Stomach (tissue), 9 donors: Measurements from ENCODE around the gene TNFRSF1A. TPM values are rescaled to one million over a fixed set of nuclear protein-coding genes. Genes with fewer than 3 reads are reported as not detected.

Experiments used
- DNase-seq, 2 donors: peaks; one replicate each; pipeline versions ENCODE4 v3.0.0 to v3.0.0-alpha.2; 2013 to 2019
- H3K27ac ChIP-seq, 5 donors: fragments of 200-600 bp in 4 of 5; sonication (generic) in 4 of 5; one replicate each; pipeline ENCODE4 v1.5.1; 2013 to 2019; ENCODE audit warnings: mild to moderate bottlenecking in 1 of 5, moderate library complexity in 1 of 5
- H3K27me3 ChIP-seq, 3 donors: fragments of 200-600 bp; sonication (generic); one replicate each; pipeline ENCODE4 v1.5.1; 2017 to 2019; ENCODE audit warnings: mixed run types in 1 of 3
- H3K36me3 ChIP-seq, 4 donors: fragments of 200-600 bp; sonication (generic); 1 replicate in 3 of 4; 2 replicates in 1 of 4; pipeline ENCODE4 v1.5.1; 2016 to 2019
- H3K4me1 ChIP-seq, 4 donors: fragments of 200-600 bp; sonication (generic); one replicate each; pipeline ENCODE4 v1.5.1; 2016 to 2019
- H3K4me3 ChIP-seq, 4 donors: fragments of 200-600 bp; sonication (generic) in 3 of 4; one replicate each; pipeline ENCODE4 v1.5.1; 2016 to 2019; ENCODE audit warnings: mild to moderate bottlenecking in 1 of 4
- H3K9me3 ChIP-seq, 4 donors: fragments of 200-600 bp; sonication (generic); one replicate each; pipeline ENCODE4 v1.5.1; 2016 to 2019
- EP300 ChIP-seq: sonication (generic); formaldehyde crosslinking; IDR thresholded peaks from one replicate; pipeline ENCODE4 v1.6.1; 2017; ENCODE audit warnings: antibody characterized with exemption
- POLR2A ChIP-seq, 4 donors: fragments of 450-650 bp; IDR thresholded peaks; one replicate each; pipeline ENCODE4 v1.6.1; 2016; ENCODE audit warnings: antibody characterized with exemption in 4 of 4, control low read depth in 2 of 4, mild to moderate bottlenecking in 1 of 4, moderate library complexity in 1 of 4
- POLR2AphosphoS5 ChIP-seq, 3 donors: sonication (generic); formaldehyde crosslinking; IDR thresholded peaks; one replicate each; pipeline ENCODE4 v1.6.1; 2016; ENCODE audit warnings: antibody characterized with exemption in 3 of 3
- WGBS, 5 donors: extraction: QIAGEN DNeasy Blood & Tissue Kit in 3 of 5; methylation state at CpG; one replicate each; pipeline versions ENCODE4 v1.1.5 to v1.1.7; 2013 to 2018; 5-methylcytosine and 5-hydroxymethylcytosine counted together
- intact Hi-C: fragments of 100-400 bp; cut with DNase I; formaldehyde crosslinking; loops from one replicate; pipeline ENCODE4 v1.15.1; 2023; ENCODE audit warnings: low total_unique reads
- polyA plus RNA-seq, 3 donors: library from polyadenylated mRNA; stranded (reverse); fragments of 200-250 nt; gene quantifications; one replicate each; pipeline ENCODE4 v1.2.3, GENCODE V29; 2013
- total RNA-seq, 5 donors: library from RNA; depleted of rRNA; stranded (reverse); fragments of >200 nt; gene quantifications; one replicate each; pipeline versions ENCODE4 v1.1.0 to v1.2.3, GENCODE V29; 2014 to 2016
- TF ChIP-seq, protein P1 (sequence below), 7 experiments: fragments of 450-650 bp in 4 of 7; fragments of 200-600 bp in 3 of 7; sonication (generic) in 3 of 7; IDR thresholded peaks; one replicate each; pipeline ENCODE4 v1.5.1; 2016 to 2019; ENCODE audit warnings: antibody characterized with exemption in 7 of 7, control low read depth in 2 of 7, mild to moderate bottlenecking in 1 of 7
- donor health status: healthy with polysubstance abuse.
- donor health status: Bipolar disorder and iron deficiency.
- donor health status: healthy.

The TNFRSF1A gene
- total and polyA plus RNA-seq, 8 donors = 35.2 to 432 (median 102) TPM

DNA sequence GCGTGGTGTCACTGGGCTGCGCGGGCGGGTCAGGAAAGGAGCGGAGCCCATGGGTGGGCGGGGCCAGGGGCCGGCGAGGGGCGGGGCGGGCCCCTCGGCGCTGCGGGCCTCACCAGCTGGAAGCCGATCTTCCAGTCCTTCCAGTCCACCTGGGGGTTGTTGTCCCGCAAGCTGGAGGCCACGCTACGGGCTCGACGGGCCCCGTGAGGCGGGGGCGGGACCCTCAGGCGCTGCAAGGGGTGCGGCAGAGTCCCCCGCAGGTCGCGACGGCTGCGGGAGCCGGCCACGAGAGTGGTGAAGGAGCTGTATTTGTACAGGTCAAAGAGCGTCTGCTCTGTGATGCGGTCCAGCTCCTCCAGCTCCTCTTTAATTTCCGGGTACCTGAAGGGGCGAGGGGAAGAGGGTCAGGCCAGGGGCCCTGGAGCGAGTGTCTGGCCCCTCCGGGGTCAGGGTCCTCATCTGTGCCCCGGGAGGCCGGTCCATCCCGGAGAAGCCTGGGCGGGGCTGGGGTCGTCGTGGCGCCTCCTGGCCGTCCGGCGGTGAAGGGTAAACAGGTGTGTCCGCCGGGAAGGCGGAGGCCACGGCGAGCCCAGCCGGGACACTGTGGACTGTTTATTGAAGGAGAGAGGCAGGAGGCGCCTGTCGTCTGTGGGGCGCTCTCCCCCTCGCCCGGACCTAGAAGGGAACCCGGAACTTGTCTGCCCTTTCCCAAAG, 21.6 kb upstream of the TNFRSF1A start:
- Histone ChIP-seq H3K4me3 (peak overlapping the region; percentile 44 to 59 (median 56)), H3K36me3 (peaks cover 0 to 20% (median 10%) of the 10 kb centered on the region in 4 donors), H3K9me3 (no peaks in the 10 kb centered on the region), H3K27ac (peak overlapping the region; percentile 90 to 98 (median 94)), H3K27me3 (no peaks in the 10 kb centered on the region), H3K4me1 (peaks cover 24 to 61% (median 45%) of the 10 kb centered on the region in 4 donors)
- WGBS, 5 donors = 1 to 6% (median 2%) methylated on average over 25 to 59 of the region's 59 CpGs
- TF ChIP-seq POLR2A (IDR thresholded peaks at IDR 0.05) = no peak
- TF ChIP-seq POLR2AphosphoS5 (IDR thresholded peaks at IDR 0.05) = peak; percentile 14 to 74 (median 66)
- TF ChIP-seq, protein P1, sequence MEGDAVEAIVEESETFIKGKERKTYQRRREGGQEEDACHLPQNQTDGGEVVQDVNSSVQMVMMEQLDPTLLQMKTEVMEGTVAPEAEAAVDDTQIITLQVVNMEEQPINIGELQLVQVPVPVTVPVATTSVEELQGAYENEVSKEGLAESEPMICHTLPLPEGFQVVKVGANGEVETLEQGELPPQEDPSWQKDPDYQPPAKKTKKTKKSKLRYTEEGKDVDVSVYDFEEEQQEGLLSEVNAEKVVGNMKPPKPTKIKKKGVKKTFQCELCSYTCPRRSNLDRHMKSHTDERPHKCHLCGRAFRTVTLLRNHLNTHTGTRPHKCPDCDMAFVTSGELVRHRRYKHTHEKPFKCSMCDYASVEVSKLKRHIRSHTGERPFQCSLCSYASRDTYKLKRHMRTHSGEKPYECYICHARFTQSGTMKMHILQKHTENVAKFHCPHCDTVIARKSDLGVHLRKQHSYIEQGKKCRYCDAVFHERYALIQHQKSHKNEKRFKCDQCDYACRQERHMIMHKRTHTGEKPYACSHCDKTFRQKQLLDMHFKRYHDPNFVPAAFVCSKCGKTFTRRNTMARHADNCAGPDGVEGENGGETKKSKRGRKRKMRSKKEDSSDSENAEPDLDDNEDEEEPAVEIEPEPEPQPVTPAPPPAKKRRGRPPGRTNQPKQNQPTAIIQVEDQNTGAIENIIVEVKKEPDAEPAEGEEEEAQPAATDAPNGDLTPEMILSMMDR (IDR thresholded peaks at IDR 0.05) = no peak
- TF ChIP-seq EP300 = no peak
- peak; percentile 84 to 95 for DNase-seq
- intact Hi-C loops = no loop called here

DNA sequence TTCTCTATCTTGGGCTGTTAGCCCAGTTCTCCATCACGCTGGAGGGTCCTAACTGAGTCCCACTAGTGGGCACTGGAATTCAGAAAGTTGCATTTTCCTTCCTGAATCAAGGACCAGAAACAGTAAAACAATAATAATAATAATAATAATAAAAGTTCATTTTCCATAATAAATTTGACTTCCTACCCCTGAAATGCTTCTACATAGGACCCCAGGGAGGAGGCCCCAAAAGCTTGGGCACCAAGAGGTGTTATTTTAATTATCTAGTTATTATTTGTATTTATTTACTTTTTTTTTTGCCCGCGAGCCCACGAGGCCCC, 21.1 kb upstream of the TNFRSF1A start:
- no peaks in the 10 kb centered on the region for H3K9me3 ChIP-seq
- DNase-seq = no peak
- H3K27ac ChIP-seq = peak overlapping the region; percentile 90 to 98 (median 94)
- TF ChIP-seq POLR2A (IDR thresholded peaks at IDR 0.05) = no peak
- no peak for TF ChIP-seq EP300
- TF ChIP-seq, protein P1 (IDR thresholded peaks at IDR 0.05) = no peak
- no peak for TF ChIP-seq POLR2AphosphoS5 (IDR thresholded peaks at IDR 0.05)
- intact Hi-C loops = no loop called here
- peaks cover 0 to 20% (median 10%) of the 10 kb centered on the region in 4 donors for H3K36me3 ChIP-seq
- no peaks in the 10 kb centered on the region for H3K27me3 ChIP-seq
- H3K4me3 ChIP-seq = peak overlapping the region; percentile 44 to 59 (median 56)
- peaks cover 24 to 55% (median 45%) of the 10 kb centered on the region in 4 donors for H3K4me1 ChIP-seq
- 14 to 23% (median 15%) methylated on average over 4 of the region's 4 CpGs for WGBS, 5 donors

DNA sequence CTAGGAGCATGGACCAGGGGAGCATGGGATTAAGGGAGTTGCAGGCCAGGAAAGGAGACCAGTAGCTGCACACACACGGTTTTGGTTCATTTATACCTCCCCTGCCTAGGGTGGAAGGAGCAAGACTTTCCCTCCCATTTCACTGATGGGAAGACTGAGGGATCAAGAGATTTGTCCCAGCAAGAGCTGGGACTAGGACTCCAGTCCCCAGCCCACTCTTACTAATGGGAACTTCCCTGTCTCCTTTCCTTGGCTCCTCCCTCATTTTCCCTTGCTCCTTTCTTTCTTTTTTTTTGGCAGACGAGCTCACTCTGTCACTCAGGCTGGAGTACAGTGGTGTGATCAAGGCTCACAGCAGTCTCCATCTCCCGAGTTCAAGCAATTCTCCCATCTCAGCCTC, 20.5 kb upstream of the TNFRSF1A start:
- Histone ChIP-seq H3K27ac (peak overlapping the region; percentile 65 to 94 (median 93)), H3K4me1 (peaks cover 24 to 50% (median 45%) of the 10 kb centered on the region in 4 donors), H3K27me3 (no peaks in the 10 kb centered on the region), H3K9me3 (no peaks in the 10 kb centered on the region), H3K4me3 (no peak overlapping the region), H3K36me3 (peaks cover 0 to 25% (median 13%) of the 10 kb centered on the region in 4 donors)
- DNase-seq = no peak
- 41 to 64% (median 52%) methylated on average over 3 of the region's 3 CpGs for WGBS, 5 donors
- intact Hi-C loops = no loop called here
- no peak for TF ChIP-seq POLR2A (IDR thresholded peaks at IDR 0.05)
- TF ChIP-seq POLR2AphosphoS5 (IDR thresholded peaks at IDR 0.05) = no peak
- no peak for TF ChIP-seq EP300
- TF ChIP-seq, protein P1 (IDR thresholded peaks at IDR 0.05) = no peak

DNA sequence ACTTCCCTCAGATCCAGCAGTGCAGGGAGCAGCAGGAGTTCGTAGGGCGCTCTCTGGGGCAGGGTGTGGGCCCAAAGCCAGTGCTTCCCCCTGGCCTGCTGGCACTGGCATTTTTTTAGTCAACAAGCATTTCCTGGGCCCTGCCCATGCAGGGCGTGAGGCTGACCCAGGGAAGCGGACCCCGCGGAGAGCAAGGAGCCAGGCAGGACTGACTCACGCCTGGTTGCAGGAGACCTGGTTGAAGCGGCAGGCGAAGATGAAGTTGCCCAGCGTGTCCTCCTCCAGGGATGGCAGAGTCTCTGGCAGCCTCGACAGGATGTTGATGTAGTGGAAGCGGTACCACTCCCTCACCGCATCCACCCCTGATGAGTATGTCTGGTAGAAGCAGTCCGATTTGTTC, 20.0 kb upstream of the TNFRSF1A start:
- H3K4me3 ChIP-seq = no peak overlapping the region
- H3K27me3 ChIP-seq = no peaks in the 10 kb centered on the region
- H3K4me1 ChIP-seq = peaks cover 24 to 49% (median 44%) of the 10 kb centered on the region in 4 donors
- H3K9me3 ChIP-seq = no peaks in the 10 kb centered on the region
- intact Hi-C loops = no loop called here
- TF ChIP-seq POLR2AphosphoS5 (IDR thresholded peaks at IDR 0.05) = peak in 2 of 3 donors; percentile 61 to 81
- TF ChIP-seq, protein P1 (IDR thresholded peaks at IDR 0.05) = no peak
- peak overlapping the region; percentile 65 to 94 (median 93) for H3K27ac ChIP-seq
- H3K36me3 ChIP-seq = peaks cover 0 to 30% (median 15%) of the 10 kb centered on the region in 4 donors
- WGBS, 5 donors = 37 to 59% (median 53%) methylated on average over 12 to 14 of the region's 14 CpGs
- DNase-seq = peak; percentile 78 to 79
